GM23248 (cell line): ENCODE results near the gene AIF1.

Source experiments
- EZH2 ChIP-seq: fragments of 200-600 bp; sonication (generic); IDR thresholded peaks from 2 replicates; pipeline ENCODE4 v1.6.1; 2018; ENCODE audit warnings: antibody characterized with exemption, mild to moderate bottlenecking; ENCODE audit not compliant: insufficient read depth, poor library complexity, severe bottlenecking
- EZH2phosphoT487 ChIP-seq: fragments of 200-600 bp; sonication (generic); IDR thresholded peaks from 2 replicates; pipeline ENCODE4 v1.6.1; 2018; ENCODE audit warnings: antibody characterized with exemption, moderate library complexity, mild to moderate bottlenecking, low read depth; ENCODE audit not compliant: insufficient read depth

DNA sequence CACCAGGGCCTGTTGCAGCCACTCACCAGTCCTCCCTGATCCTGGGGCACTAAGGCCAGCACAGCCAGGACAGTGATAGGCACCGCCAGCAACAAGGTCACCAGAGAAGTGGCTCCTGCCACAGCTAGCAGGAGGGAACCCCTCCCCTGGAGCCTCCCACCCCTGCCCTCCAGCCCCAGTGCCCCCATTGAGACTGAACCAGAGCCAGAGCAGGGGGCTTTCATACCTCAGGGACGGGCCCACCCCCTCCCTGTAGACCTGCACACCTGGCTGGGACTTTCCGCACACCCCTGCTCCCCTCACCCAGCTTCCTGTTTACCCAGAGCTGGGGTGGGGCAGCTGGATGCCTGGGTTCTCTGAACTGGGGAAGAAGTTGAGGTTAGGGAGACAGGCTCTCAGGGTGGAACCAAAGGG, 32.8 kb upstream of the AIF1 start, which contains the start of gene LTB:
- TF ChIP-seq EZH2phosphoT487 = no peak
- no peak for TF ChIP-seq EZH2
